ENCODE measurements around the gene ISCU. TPM values are rescaled to one million over a fixed set of nuclear protein-coding genes. Genes with fewer than 3 reads are reported as not detected.
A peak's percentile ranks its signal among the peaks of the same experiment; 100 is the strongest.

The ISCU gene
- total and polyA plus RNA-seq, 9 of the 15 experiments (the other 6 are each of a cell fraction or from before 2014, with no cell fraction given) = 15.9 to 92.5 (median 77.3) TPM

DNA sequence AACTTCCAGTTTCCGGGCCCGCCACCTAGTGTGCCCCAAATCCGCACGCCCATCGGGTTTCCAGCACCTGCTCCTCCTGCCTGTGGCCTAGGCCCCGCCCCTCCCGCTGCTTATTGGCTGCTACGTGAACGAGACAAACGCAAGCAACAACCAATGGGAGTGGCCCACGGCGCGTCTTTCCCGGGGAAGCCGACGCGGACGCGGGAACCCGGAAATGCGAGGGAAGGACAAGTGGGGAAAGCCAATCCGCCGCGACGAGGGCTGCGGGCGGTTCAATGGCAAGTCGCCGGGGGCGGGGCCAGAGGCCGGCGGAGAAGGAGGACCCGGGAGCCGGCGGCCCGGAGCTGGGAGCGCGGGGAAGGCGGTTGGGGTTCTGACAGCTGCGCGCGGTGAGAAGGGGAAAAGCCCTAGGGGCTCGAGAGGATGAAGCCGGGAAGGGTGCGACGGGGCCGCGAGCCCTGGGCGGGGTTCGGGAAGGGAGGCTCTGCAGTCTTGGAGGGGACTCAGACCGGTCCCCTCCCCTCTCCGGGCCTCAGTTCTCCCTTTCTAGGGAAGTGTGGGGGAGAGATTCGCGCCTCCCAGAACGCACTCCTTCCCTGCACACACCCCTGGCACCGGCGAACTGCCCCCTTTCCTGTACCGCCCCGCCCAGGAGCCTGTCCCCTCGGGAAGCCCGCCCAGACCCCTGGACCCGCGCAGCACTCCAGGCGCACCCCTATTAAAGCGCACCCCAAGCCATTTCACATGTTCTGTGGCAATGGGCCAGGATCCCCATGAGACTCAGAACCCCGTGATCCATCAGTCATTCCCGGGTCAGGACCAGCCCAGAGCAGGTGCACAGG, 47.2 kb upstream of the ISCU start, which contains the start of gene FICD (continued):
- TF ChIP-seq ZNF76 (CRISPR knock-in tag; IDR thresholded peaks at IDR 0.05; ENCODE audit: borderline replicate concordance) = no peak
- TF ChIP-seq ARID1B (IDR thresholded peaks at IDR 0.05) = no peak
- no peak for TF ChIP-seq WHSC1 (IDR thresholded peaks at IDR 0.05; ENCODE audit: low read length)
- TF ChIP-seq CCNT2 (IDR thresholded peaks at IDR 0.05; ENCODE audit: borderline replicate concordance, extremely low read depth, insufficient read length, low read depth, low read length) = peak; percentile 1
- TF ChIP-seq FOXJ3 (CRISPR knock-in tag; IDR thresholded peaks at IDR 0.05) = no peak
- TF ChIP-seq SLC30A9 (CRISPR knock-in tag; IDR thresholded peaks at IDR 0.05) = no peak
- TF ChIP-seq BRD9 (IDR thresholded peaks at IDR 0.05; ENCODE audit: low read depth, partially characterized antibody) = no peak
- no peak for TF ChIP-seq MEF2D (tag; conservative IDR thresholded peaks at IDR 0.05; ENCODE audit: low read depth)
- no peak for TF ChIP-seq ZFPM2 (CRISPR knock-in tag; IDR thresholded peaks at IDR 0.05)
- TF ChIP-seq HDAC8 (tag; IDR thresholded peaks at IDR 0.05) = no peak
- TF ChIP-seq SREBF1 (IDR thresholded peaks at IDR 0.05; ENCODE audit: borderline replicate concordance, low read depth, low read length) = no peak
- TF ChIP-seq RBBP5 (IDR thresholded peaks at IDR 0.05; ENCODE audit: borderline replicate concordance, insufficient read depth, low read length, poor library complexity, severe bottlenecking) = peak; percentile 24
- TF ChIP-seq TEAD2 (tag; IDR thresholded peaks at IDR 0.05) = no peak
- no peak for TF ChIP-seq CLOCK (CRISPR knock-in tag; IDR thresholded peaks at IDR 0.05; ENCODE audit: borderline replicate concordance)
- no peak for TF ChIP-seq ARNT (IDR thresholded peaks at IDR 0.05)
- no peak for TF ChIP-seq CBX5 (IDR thresholded peaks at IDR 0.05; ENCODE audit: borderline replicate concordance, low read depth)
- peak in 1 of 2 experiments; percentile 67; a peak in 1 of 4 replicates for TF ChIP-seq HDAC1 (IDR thresholded peaks at IDR 0.05)
- TF ChIP-seq TFAM (CRISPR knock-in tag; conservative IDR thresholded peaks at IDR 0.05) = no peak
- TF ChIP-seq ZNF583 (CRISPR knock-in tag; IDR thresholded peaks at IDR 0.05) = no peak
- TF ChIP-seq BRF2 (IDR thresholded peaks at IDR 0.05; ENCODE audit: borderline replicate concordance, insufficient read depth, insufficient read length) = no peak
- TF ChIP-seq ZNF584 (CRISPR knock-in tag; IDR thresholded peaks at IDR 0.05; ENCODE audit: low read depth) = no peak
- peak in 1 of 2 experiments; percentile 48; a peak in 2 of 4 replicates for TF ChIP-seq SIN3A (IDR thresholded peaks at IDR 0.05; ENCODE audit: borderline replicate concordance in 2 of 2, control insufficient read depth in 1 of 2, low read depth in 2 of 2, low read length in 2 of 2)
- no peak for TF ChIP-seq CHCHD3 (CRISPR knock-in tag; IDR thresholded peaks at IDR 0.05)
- TF ChIP-seq, protein P1, sequence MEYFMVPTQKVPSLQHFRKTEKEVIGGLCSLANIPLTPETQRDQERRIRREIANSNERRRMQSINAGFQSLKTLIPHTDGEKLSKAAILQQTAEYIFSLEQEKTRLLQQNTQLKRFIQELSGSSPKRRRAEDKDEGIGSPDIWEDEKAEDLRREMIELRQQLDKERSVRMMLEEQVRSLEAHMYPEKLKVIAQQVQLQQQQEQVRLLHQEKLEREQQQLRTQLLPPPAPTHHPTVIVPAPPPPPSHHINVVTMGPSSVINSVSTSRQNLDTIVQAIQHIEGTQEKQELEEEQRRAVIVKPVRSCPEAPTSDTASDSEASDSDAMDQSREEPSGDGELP (CRISPR knock-in tag; IDR thresholded peaks at IDR 0.05; ENCODE audit: borderline replicate concordance) = peak; percentile 80; the same call in 1 of the 2 replicates
